Peyer's patch (tissue), 4 donors: Measurements from ENCODE around the gene PSMD14. TPM values are rescaled to one million over a fixed set of nuclear protein-coding genes. Genes with fewer than 3 reads are reported as not detected.

Experiments
- DNase-seq, 3 donors: peaks; one replicate each; pipeline ENCODE4 v3.0.0-alpha.2; 2017 to 2019
- H3K27ac ChIP-seq, 4 donors: fragments of 200-600 bp; sonication (generic); one replicate each; pipeline ENCODE4 v1.5.1; 2016 to 2019
- H3K27me3 ChIP-seq, 2 donors: fragments of 200-600 bp; sonication (generic); one replicate each; pipeline ENCODE4 v1.5.1; 2019
- H3K36me3 ChIP-seq, 3 donors: fragments of 200-600 bp; sonication (generic); one replicate each; pipeline ENCODE4 v1.5.1; 2016 to 2019
- H3K4me1 ChIP-seq, 4 donors: fragments of 200-600 bp; sonication (generic); one replicate each; pipeline ENCODE4 v1.5.1; 2016 to 2019
- H3K4me3 ChIP-seq, 4 donors: fragments of 200-600 bp; sonication (generic); 1 replicate in 3 of 4; 2 replicates in 1 of 4; pipeline ENCODE4 v1.5.1; 2016 to 2019; ENCODE audit warnings: mild to moderate bottlenecking in 1 of 4
- H3K9me3 ChIP-seq, 4 donors: fragments of 200-600 bp; sonication (generic); one replicate each; pipeline ENCODE4 v1.5.1; 2016 to 2019; ENCODE audit warnings: mild to moderate bottlenecking in 1 of 4
- POLR2A ChIP-seq, 2 donors: fragments of 450-650 bp; IDR thresholded peaks; one replicate each; pipeline ENCODE4 v1.5.1; 2017; ENCODE audit warnings: antibody characterized with exemption in 2 of 2, mild to moderate bottlenecking in 2 of 2, moderate library complexity in 2 of 2
- total RNA-seq, 4 donors: library from RNA; depleted of rRNA; stranded (reverse); fragments of >200 nt; gene quantifications; one replicate each; pipeline ENCODE4 v1.1.0, GENCODE V29; 2016
- TF ChIP-seq, protein P1 (sequence below), 6 experiments: fragments of 450-650 bp in 4 of 6; fragments of 200-600 bp in 2 of 6; sonication (generic) in 1 of 6; IDR thresholded peaks; one replicate each; pipeline ENCODE4 v1.5.1; 2017 to 2019; ENCODE audit warnings: antibody characterized with exemption in 6 of 6, mild to moderate bottlenecking in 3 of 6, moderate library complexity in 1 of 6

PSMD14 gene
- total RNA-seq, 4 donors from 2014 or later = 22.3 to 35.1 (median 24.6) TPM

DNA sequence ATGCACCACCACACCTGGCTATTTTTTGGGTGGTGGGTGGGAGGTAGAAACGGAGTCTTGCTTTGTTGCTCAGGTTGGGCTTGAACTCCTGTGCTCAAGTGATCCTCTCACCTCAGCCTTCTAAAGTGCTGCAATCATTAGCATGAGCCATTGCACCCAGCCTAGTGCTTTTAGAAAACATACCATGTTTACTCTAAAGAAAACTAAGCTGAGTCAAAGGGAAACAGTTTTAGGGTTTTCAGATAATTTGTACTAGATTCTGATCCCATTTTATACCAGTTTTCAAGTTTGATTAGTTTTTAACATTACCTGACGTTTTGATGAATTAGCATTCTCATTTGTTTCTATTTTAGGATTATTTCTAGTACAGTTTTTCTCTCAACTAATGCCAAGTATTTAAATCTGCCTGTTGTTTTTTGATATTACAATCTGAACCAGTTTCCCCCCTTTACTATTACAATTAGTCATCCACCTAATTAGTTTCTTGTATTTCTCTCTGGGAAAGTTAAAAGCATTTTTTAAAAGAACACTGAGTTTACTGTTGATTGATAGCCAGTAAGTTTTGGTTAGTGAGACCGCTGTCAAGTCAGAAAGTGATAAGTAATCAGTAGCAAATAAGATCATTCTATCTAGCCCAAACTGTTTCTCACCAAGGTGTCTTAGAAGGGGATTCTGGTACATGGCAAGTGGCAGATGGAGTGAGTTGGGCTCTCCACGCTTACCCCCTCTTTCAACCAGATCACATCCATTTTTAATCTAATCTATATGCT is 83.7 kb downstream of the PSMD14 start:
- DNase-seq = no peak
- Histone ChIP-seq H3K4me1 (no peaks in the 10 kb centered on the region), H3K27ac (no peak overlapping the region), H3K9me3 (no peaks in the 10 kb centered on the region), H3K4me3 (no peak overlapping the region), H3K36me3 (peaks cover 0 to 24% (median 0%) of the 10 kb centered on the region in 3 donors), H3K27me3 (no peaks in the 10 kb centered on the region)
- TF ChIP-seq, protein P1, sequence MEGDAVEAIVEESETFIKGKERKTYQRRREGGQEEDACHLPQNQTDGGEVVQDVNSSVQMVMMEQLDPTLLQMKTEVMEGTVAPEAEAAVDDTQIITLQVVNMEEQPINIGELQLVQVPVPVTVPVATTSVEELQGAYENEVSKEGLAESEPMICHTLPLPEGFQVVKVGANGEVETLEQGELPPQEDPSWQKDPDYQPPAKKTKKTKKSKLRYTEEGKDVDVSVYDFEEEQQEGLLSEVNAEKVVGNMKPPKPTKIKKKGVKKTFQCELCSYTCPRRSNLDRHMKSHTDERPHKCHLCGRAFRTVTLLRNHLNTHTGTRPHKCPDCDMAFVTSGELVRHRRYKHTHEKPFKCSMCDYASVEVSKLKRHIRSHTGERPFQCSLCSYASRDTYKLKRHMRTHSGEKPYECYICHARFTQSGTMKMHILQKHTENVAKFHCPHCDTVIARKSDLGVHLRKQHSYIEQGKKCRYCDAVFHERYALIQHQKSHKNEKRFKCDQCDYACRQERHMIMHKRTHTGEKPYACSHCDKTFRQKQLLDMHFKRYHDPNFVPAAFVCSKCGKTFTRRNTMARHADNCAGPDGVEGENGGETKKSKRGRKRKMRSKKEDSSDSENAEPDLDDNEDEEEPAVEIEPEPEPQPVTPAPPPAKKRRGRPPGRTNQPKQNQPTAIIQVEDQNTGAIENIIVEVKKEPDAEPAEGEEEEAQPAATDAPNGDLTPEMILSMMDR (IDR thresholded peaks at IDR 0.05) = no peak
- no peak for TF ChIP-seq POLR2A (IDR thresholded peaks at IDR 0.05)

DNA sequence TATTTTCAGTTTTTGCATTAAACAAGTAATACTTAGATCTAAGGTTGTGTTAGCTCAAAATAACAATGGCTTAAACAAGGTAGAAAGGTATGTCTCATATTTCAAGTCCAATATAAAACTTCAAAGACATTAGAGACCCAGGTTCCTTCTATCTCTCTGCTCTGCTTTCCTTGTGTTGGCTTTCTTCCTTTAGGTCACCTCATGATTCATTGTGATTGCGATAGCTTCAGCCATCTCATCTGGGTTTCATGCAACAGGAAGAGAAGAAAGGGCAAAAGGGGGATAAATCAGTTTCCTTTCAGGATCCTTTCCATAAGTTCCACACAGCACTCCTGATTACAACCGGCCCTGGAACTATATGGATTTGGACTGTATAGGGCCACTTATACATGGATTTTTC is 91.9 kb downstream of the PSMD14 start:
- H3K27ac ChIP-seq = no peak overlapping the region
- no peaks in the 10 kb centered on the region for H3K4me1 ChIP-seq
- H3K27me3 ChIP-seq = no peaks in the 10 kb centered on the region
- no peaks in the 10 kb centered on the region for H3K9me3 ChIP-seq
- DNase-seq = no peak
- H3K36me3 ChIP-seq = peaks cover 0 to 20% (median 0%) of the 10 kb centered on the region in 3 donors
- no peak overlapping the region for H3K4me3 ChIP-seq
- TF ChIP-seq, protein P1 (IDR thresholded peaks at IDR 0.05) = no peak
- TF ChIP-seq POLR2A (IDR thresholded peaks at IDR 0.05) = no peak

DNA sequence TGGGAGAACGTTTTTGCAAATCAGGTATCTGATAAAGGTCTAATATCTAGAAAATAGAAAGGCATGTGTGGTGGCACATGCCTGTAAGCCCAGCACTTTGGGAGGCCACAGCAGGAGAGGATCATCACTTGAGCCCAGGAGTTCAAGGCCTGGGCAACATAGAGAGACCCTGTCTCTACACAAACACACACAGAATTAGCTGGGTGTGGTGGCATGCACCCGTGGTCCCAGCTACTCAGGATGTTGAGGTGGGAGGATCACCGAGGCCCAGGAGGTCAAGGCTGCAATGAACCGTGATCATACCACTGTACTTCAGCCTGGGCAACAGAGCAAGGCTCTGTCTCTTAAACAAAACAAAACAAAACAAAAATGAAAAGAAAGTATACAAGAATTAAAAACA is 94.1 kb downstream of the PSMD14 start:
- TF ChIP-seq POLR2A (IDR thresholded peaks at IDR 0.05) = no peak
- TF ChIP-seq, protein P1 (IDR thresholded peaks at IDR 0.05) = no peak
- no peaks in the 10 kb centered on the region for H3K9me3 ChIP-seq
- no peak for DNase-seq
- no peaks in the 10 kb centered on the region for H3K36me3 ChIP-seq
- H3K27ac ChIP-seq = no peak overlapping the region
- H3K4me3 ChIP-seq = no peak overlapping the region
- H3K27me3 ChIP-seq = no peaks in the 10 kb centered on the region
- H3K4me1 ChIP-seq = no peaks in the 10 kb centered on the region

DNA sequence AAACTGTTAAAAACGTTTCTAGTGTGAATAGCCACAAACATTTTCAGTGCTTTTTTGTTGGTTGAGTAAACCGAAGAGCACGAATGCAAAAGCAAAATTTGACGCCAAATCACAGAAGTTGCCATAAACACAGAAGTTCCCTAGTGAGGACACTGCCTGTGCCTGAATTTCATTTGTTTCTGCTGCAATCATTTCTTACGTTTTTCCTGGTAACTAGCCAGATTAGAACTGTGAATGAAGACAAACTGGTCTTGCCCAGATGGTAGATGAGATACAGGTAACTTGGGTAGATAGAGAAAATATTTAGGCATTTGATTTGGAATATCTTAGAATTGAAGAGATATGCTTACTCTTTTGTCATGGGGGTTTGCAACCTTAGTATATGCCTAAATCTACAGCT is 98.1 kb downstream of the PSMD14 start:
- no peaks in the 10 kb centered on the region for H3K9me3 ChIP-seq
- DNase-seq = no peak
- H3K27me3 ChIP-seq = no peaks in the 10 kb centered on the region
- H3K4me1 ChIP-seq = no peaks in the 10 kb centered on the region
- TF ChIP-seq POLR2A (IDR thresholded peaks at IDR 0.05) = no peak
- TF ChIP-seq, protein P1 (IDR thresholded peaks at IDR 0.05) = no peak
- no peak overlapping the region for H3K27ac ChIP-seq
- H3K4me3 ChIP-seq = no peak overlapping the region
- no peaks in the 10 kb centered on the region for H3K36me3 ChIP-seq

DNA sequence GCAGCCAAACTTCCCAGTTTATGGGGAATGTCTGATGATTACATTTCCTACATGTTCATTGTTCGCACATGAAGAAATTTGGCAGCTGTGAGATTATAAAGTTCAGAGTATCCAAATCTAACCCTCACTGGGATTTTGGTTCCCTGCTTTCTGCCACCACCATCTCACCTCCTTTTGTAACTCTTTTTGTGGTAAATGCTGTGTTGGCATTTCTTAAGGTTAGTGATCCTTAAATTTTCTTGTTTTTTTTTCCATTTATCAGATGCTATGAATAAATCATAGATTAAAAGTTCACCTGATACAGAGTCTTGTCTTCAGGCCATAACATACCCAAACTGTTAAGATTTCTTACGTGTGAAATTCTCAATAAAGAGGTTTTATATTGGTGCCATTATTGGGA is 99.4 kb downstream of the PSMD14 start:
- no peaks in the 10 kb centered on the region for H3K27me3 ChIP-seq
- DNase-seq = no peak
- TF ChIP-seq, protein P1 (IDR thresholded peaks at IDR 0.05) = no peak
- TF ChIP-seq POLR2A (IDR thresholded peaks at IDR 0.05) = no peak
- no peaks in the 10 kb centered on the region for H3K36me3 ChIP-seq
- no peaks in the 10 kb centered on the region for H3K9me3 ChIP-seq
- no peak overlapping the region for H3K27ac ChIP-seq
- no peaks in the 10 kb centered on the region for H3K4me1 ChIP-seq
- no peak overlapping the region for H3K4me3 ChIP-seq
